ENCODE data around the gene ALPP.
"Not testable (repeated sequence)": the region's sequence is repeated elsewhere in the genome, so short reads cannot be mapped to it uniquely, and the experiment has no call there.

Gene ALPP

DNA sequence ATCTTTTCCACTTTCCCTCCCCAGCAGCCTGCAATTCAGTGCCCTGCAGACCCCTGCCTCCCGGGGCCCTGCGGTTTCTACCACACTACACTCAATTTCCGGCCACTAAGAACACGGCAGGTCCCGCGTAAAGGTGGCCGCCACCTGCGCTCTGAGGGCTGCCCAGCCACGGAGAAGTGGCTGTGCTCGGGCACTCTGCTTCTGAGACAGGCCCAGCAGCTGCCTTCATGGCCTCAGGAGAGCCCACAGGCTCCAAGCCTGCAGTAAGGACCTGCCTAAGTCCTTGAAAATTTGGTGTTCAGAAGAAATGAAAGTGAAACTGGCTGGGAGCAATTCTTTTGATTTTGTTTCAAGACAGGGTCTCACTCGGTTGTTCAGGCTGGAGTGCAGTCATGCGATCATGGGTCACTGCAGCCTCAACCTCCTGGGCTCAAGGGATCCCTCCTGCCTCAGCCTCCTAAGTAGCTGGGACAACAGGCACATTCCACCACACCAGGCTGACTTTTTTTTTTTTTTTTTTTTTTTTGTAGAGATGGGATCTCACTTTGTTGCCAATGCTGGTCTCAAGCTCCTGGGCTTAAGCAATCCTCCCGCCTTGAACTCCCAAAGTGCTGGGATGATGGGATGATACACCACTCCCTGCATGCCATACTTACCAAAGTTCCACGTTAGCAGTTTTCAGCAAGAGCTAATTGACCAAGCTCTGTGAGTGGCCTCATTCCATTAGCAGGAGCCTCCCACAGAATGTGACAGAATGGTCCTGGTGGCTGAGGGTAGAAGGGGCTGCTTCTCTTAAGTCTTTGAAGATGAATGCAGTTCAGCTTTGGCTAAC is 14.6 kb upstream of the ALPP start:
- no peak for DNase-seq

DNA sequence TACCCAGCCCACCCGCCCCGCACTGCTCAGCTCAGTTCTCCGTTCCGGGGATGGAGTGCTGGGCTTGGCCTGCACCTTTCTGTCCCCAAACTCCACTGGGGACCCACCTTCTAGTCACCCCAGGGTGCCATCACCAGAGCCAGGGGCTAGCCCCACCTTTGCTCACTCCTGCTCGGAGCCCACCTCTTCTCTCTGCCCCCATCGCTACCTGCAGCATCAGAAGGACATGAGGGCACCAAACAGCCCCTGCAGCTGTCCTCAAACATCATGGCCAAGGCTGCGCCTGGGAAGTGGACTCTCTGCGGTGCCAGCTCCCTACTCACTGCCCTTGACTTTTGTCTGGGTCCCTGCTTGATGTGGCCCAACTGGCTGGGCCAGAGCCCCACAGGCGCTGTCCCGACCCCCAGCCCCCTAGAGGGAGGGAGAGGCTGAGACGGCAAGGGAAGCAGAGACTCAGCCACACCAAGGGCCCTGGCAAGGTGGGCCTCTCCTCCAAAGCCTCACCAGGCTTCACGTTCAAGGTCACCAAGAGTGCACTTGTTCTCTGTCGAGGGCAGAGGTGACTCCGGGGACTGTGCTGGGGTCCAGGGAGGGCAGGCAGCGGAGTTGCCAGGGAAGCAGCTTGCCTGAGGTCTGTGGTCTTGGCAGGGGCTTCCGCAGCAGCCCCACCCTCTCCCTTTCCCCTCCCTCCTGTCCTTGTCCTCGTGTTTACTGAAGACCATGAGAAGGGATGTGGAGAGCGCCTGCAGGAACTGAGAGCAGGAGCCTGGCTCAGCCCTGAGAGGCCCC is 13.6 kb upstream of the ALPP start:
- DNase-seq, result not testable (repeated sequence)

DNA sequence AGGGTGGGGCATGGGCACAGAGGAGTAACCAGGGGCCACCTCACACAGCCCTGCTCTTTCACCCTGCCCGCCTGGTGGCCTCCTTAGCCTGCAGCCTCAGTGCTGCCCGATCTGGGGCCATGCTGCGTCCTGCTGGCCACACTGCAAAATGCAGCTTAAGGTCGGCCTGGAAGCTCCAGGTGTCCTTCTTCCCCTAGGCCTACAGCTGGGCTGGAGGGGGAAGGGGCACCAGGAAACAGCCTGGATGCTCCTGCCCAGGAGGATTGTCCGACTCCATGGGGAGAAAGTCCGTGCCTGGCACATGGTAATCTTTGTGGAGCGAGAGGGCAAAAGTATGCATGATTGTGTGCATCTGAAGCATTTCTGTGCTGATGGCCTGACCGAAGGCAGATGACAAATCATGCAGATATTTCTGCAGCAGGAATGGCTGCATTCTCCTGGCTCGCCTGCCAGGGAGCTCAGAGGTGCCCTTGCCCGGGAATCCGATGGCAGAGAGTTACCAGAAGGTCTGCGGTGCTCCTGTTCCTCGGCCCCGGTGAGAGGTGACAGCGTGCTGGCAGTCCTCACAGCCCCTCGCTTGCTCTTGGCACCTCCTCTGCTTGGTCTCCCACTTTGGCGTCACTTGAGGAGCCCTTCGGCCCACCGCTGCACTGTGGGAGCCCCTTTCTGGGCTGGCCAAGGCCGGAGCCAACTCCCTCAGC is 12.8 kb upstream of the ALPP start:
- DNase-seq, result no peak

DNA sequence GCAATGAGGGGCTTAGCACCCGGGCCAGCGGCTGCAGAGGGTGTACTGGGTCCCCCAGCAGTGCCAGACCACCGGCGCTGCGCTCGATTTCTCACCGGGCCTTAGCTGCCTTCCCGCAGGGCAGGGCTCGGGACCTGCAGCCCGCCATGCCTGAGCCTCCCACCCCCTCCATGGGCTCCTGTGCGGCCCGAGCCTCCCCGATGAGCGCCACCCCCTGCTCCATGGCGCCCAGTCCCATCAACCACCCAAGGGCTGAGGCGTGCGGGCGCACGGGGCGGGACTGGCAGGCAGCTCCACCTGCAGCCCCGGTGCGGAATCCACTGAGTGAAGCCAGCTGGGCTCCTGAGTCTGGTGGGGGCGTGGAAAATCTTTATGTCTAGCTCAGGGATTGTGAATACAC is 12.1 kb upstream of the ALPP start:
- DNase-seq, result not testable (repeated sequence)

DNA sequence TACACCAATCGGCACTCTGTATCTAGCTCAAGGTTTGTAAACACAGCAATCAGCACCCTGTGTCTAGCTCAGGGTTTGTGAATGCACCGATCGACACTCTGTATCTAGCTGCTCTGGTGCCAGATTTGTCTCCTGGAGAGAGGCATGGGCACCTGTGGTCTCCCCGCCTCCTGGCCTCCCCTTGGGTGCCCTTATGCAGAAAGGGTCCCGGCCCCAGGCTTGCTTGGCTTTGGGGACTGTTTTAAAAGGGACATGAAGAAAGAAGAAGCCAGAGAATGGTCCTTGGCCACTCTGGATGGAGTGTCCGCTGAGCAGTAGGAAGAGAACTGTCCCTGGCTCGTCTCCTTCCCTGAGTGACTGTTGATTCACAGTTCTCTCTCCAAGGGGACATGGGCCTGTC is 11.5 kb upstream of the ALPP start:
- no peak for DNase-seq

DNA sequence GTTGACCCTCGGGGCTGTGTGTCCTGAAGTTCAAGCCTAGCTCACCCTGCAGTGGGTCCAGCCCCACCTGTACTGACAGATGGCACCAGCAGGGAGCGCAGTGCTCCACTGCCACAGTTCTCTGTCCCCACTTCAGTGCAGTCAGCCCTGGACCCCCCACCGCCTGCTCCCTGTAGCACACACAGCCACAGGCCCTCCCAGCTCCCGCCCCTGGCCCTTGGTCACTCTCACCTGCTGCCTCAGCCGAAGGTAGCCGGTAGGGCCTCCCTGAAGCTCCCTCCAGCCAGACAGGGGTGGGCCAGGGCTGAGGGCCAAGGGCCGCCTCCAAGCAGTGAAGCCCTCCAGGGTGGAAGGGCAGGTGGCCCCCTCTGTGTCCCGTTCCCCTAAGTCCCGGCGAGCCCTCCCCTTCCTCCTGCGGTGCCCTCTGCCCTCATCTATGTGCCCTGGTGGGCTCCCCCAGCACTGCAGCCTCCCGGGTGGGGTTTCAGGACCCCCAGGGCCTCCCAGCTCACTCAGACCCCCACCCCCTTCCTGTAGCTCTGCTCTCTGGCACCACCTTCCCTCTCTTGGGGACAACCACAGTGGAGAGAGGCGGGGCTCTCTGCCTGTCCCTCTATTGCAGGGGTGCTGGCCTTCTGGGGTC is 10.8 kb upstream of the ALPP start:
- DNase-seq, result no peak

DNA sequence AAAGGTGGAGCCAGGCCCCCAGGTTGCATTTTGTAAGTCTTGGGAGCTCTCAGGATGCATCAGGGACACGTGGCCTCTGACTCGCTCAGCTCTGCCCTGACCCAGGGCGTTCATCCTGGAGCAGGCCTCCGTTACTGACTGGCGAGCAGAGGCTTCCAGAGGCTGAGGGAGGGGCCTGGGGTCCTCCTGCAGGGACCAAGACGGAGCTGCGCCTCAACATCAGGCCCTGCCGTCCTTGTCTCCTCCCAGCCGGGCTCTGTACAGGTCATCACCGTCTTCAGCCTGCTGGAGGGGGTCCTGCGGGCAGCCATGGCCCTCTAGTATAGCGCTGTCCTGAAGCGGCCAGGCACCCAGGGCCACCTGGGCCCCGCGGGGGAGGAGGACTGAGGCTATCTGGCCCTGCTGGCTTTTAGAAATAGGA is 10.2 kb upstream of the ALPP start:
- no peak for DNase-seq

DNA sequence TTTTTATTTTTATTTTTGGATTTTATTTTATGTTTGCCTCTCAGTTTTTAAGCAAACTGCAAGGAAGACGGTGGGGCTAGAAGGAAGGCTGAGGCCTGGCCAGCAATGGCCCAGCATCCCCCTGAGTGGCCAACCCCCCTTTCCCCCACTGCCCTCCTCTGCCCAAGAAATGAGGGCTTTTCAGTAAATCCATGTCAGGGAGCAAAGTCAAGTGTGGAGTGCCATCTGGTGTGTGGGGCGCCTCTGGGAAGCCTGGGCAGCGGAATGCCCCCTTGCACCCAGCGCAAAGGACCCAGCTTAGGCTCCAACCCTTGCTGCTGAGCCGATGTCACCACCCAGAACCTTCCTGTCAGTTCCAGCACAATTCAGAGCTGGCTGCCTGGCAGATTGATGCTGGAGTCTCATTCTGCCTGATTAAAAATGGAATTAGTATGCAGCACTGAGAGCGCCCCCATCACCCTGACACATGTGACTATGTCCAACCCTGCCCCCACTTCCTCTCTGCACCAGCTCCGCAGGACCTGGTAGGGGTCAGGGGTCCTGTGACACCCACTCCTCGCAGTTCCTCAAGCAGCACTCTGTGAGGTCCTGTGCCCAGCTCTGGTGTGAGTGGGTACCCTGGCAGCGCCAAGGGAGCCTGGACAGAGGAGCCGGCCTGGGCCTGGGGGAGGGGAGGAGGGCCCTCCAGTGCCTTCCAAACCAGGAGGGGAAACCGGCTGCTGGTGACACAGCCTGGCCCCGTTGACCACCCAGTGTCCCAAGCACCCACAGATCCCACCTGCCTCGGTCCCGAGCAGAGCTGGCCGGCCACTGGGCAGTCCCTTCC is 9.2 kb upstream of the ALPP start:
- no peak for DNase-seq

DNA sequence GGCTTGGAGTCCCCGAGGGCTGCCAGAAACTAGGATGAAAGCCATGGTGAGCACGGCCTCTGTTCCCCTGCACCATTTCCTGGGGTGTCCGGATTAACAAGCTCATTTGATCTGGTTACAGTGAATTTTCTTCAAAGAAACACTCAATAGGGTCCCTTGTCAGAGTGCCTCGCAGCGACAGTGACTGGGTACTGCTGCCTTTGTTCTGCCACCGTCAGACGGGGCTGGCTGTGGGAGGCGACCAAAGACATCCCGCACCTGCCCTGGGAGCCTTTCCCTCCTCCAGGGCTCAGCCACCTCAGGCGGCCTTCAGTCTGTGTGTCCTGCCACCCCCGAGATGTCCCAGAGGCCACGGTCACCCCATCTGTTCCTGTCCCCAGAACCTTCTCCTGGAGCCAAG is 8.5 kb upstream of the ALPP start:
- not testable (repeated sequence) for DNase-seq

DNA sequence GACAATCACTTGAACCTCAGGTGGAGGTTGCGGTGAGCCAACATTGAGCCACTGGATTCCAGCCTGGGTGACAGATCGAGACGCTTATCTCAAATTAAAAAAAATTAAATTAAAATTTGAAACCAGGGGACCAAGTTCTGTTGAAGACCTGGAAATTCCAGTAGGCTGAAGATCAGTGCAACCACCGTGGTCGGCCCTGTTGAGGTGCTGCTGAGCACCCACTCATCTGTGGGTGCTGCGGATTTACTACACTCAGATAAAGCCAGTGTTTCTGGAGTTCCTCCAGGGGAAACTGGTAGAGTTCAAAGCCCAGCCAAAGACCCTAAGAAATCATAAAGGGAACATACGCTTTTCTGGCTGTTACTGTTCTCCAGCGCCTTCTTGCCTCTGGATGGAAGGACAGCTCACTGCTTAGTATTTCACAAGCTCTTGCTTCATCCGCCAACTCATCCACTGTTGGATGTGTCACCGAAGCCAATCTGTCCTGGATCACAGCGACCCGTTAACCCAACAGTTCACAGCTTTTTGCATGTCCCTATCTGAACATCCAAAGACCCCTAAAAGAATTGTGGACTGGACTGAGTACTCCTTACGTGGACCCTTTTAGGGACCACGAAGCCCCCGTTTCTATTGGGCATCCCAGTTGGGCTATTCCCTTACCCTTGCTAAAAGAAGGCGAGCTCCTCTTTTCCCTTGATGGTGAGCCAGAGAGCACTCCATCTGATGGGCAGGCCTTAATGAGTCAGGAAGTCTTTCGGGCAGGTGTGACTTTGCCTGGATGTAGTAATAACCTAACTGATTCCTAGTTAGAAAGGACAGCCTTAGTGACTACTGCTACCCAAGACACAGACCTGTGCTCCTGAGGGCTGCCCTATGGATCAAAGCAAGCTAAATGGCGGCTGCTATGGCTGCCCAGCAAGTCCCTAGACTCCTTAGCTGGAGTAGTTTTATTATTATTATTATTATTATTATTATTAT is 6.0 kb upstream of the ALPP start:
- DNase-seq, result no peak

DNA sequence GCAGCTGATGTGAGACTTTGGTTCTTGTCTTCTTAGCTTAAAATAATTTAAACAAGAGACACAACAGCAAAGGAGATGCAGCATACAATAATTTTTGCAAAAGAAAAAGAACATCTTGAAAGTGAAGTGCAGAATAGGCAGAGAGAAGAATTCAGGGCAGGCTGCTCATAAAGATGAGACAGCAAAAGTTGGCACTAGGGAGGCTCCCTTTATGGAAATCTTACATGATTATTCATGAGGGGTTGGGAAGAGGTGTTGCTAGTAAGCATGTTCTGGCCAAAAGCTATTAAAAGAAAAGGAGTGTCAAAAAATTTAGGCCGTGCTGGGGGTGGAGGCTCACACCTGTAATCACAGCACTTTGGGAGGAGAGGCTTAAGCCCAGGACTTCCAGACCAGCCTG is 4.2 kb upstream of the ALPP start:
- DNase-seq, result no peak

DNA sequence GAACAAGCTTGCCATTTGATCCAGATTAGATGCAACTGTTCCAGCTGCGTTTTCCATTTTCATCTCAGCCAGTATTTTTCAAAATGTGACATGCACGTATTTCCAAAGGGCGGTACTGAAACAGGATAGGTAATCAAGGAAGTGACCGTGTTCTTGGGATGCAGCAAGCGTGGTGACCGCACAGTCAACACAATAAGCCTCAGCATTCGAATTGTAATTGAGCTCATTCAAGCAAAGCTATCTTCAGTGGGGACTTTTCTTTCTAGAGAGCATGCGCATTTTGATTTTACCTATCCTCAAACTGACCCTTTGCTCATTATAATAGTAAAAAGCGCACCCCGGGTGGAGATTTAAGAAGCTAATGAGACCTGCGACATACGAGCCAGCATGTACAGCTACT is 3.4 kb upstream of the ALPP start:
- DNase-seq, result no peak

DNA sequence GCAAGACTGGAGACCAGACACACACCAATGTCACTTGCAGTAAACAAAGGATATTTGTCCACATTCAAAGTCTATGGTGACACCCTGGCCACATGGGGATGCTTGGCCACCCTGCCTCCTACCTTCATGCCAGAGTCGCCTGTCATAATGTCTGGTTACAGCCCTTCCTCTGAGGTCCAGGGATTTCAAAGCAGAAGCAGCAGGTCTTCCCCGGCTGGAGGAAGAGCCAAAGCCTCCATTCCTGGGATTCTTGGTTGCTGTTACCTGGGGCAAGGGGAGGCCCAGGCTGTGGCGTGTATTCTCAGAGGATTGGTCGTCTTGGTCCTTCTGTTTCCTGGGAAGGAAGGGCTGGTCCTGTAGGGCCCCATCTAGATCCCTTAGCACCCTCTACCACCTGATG is 2.3 kb upstream of the ALPP start:
- no peak for DNase-seq

DNA sequence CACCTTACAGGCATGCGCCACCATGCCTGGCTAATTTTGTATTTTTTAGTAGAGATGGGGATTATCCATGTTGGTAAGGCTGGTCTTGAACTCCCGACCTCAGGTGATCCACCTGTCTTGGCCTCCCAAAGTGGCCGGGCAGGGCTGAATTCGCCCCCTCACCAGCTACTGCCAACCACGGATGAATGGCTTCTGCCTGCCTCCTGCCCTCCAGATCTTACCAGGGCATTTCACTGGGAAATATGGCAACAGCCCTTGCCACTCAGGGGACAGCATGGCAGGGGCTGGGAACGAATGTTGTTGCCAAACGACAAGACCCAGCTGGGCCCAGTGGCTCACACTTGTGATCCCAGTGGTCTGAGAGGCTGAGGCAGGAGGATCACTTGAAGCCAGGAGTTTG is 1.8 kb upstream of the ALPP start:
- no peak for DNase-seq

DNA sequence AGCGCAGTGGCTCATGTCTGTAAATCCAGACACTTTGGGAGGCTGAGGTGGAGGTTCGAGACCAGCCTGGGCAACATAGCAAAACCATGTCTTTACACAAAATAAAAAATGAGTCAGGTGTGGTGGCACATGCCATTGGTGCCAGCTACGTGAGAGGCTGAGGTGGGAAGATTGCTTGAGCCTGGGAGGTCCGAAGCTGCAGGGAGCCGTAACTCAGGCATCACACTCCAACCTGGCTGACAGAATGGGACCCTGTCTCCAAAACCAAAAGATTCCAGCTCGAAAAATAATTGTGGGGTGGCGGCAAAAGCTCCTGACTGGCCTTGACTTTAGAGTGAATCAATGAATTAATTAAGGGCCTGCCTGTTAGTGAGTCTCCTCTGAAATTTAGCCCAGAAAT is 1.2 kb upstream of the ALPP start:
- no peak for DNase-seq

DNA sequence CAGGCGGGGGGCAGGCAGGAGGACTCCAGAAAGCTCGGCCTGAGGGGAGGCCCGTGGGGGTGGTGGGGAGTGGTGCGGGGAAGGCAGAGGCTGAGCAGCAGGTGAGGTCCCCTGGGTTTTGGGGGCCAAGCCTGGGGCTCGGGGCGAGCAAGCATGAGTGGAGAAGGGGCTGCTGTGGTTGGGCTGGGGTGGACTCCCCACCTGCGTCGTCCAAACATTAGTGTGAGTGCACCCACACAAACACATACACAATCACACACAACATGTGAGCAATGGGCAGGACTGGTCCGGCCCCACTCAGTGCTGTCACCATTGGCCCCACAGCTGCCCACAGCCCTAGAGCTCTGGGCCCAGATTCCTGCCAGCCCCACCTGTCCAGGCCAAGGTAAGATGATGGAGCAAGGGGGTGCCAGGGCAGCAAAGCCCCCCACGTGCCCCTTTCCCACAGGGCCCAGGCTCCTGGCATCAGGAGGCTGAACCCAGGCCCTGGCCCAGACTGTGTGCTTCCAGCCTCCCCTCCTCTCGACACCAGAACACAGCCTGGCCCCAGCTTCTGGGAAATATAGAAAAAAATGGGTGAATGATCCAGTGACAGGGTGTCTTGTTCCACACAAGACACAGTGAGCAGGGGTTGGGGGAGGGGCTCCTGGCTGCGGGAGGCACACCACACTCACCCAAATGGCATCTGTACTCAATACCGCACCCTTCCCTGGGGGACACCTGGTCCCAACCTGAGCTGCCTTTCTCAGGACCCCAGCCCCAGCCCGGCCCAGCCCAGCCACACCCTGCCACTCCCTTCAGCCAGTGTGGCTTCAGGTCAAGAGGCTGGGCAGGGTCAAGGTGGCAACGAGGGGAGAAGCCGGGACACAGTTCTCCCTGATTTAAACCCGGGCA is 463 bp upstream of the ALPP start:
- no peak for DNase-seq

DNA sequence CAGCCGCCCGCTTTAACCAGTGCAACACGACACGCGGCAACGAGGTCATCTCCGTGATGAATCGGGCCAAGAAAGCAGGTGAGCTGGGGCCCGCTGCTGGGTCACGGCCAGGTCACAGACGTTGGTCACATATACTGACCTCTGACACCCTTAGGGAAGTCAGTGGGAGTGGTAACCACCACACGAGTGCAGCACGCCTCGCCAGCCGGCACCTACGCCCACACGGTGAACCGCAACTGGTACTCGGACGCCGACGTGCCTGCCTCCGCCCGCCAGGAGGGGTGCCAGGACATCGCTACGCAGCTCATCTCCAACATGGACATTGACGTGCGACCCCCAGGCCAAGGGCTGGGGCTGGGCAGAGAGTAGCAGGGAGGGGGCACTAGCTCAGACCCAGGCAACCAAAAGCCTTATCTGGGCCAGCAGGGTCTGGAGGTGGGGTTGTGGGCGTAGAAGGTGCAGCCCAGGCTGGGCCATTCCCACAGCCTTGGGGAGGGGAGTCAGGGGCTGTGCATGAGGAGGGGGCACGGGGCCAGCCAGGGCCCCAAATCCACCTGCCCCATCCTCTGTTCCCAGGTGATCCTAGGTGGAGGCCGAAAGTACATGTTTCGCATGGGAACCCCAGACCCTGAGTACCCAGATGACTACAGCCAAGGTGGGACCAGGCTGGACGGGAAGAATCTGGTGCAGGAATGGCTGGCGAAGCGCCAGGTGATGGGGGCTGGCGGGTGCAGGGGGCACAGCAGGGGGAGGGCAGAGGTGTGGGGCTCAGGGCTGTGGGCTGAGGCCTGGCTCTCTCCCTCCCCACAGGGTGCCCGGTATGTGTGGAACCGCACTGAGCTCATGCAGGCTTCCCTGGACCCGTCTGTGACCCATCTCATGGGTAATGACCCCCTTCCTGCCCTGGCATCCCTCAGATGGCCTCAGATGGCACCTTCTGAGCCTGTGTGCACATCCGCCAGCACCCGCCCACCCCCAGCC is 1.3 kb downstream of the ALPP start:
- not testable (repeated sequence) for DNase-seq
